COLO668 (cell line): ENCODE measurements around the gene NBR1.
"Not testable (repeated sequence)": the region's sequence is repeated elsewhere in the genome, so short reads cannot be mapped to it uniquely, and the experiment has no call there.

Experiments
- DNase-seq: peaks from one replicate; lab custom pipeline; 2025; ENCODE audit not compliant: unreplicated experiment; lab: John Stamatoyannopoulos, UW

Gene NBR1

GRCh38 chr17:43170766-43171585 is at the start of gene NBR1:
Gene NBR1, plus strand, starts transcription at chr17:43171214. Its CDS starts 4,586 bp downstream, at chr17:43175800.
- DNase-seq = peak; percentile 89

GRCh38 chr17:43125133-43125966 is 45.7 kb upstream of the NBR1 start, which contains the start of gene BRCA1:
Gene BRCA1, minus strand, starts transcription at chr17:43125364. Its CDS starts 1,268 bp downstream, at chr17:43124096.
- peak; percentile 92 for DNase-seq

GRCh38 chr17:43125967-43126910 is 44.8 kb upstream of the NBR1 start:
- peak; percentile 3 for DNase-seq

GRCh38 chr17:43126911-43127290 is 44.1 kb upstream of the NBR1 start:
- no peak for DNase-seq

- not testable (repeated sequence) for DNase-seq
Observed at GRCh38 chr17:43127333-43127876, 43.6 kb upstream of the NBR1 start.

- no peak for DNase-seq
Observed at GRCh38 chr17:43129671-43130010, 41.4 kb upstream of the NBR1 start.

- no peak for DNase-seq
Observed at GRCh38 chr17:43132117-43132516, 38.9 kb upstream of the NBR1 start.

GRCh38 chr17:43133439-43133838 is 37.6 kb upstream of the NBR1 start:
- not testable (repeated sequence) for DNase-seq

- DNase-seq = no peak
Observed at GRCh38 chr17:43134774-43135453, 36.1 kb upstream of the NBR1 start.

GRCh38 chr17:43135454-43135819 is 35.6 kb upstream of the NBR1 start:
- no peak for DNase-seq

GRCh38 chr17:43136574-43136973 is 34.4 kb upstream of the NBR1 start:
- DNase-seq = not testable (repeated sequence)

GRCh38 chr17:43138531-43138930 is 32.5 kb upstream of the NBR1 start:
- DNase-seq = not testable (repeated sequence)

- no peak for DNase-seq
Observed at GRCh38 chr17:43140396-43141332, 30.4 kb upstream of the NBR1 start.

GRCh38 chr17:43142153-43142552 is 28.9 kb upstream of the NBR1 start:
- DNase-seq = no peak

- DNase-seq = no peak
Observed at GRCh38 chr17:43143201-43143600, 27.8 kb upstream of the NBR1 start.

GRCh38 chr17:43146649-43147048 is 24.4 kb upstream of the NBR1 start:
- no peak for DNase-seq

- no peak for DNase-seq
Observed at GRCh38 chr17:43151880-43152456, 19.0 kb upstream of the NBR1 start.

GRCh38 chr17:43153197-43153835 is 17.7 kb upstream of the NBR1 start:
- not testable (repeated sequence) for DNase-seq
